Endothelial cell of umbilical vein (primary cell): Measurements from ENCODE around the gene GLI3. TPM values are rescaled to one million over a fixed set of nuclear protein-coding genes. Genes with fewer than 3 reads are reported as not detected.
A peak's percentile ranks its signal among the peaks of the same experiment; 100 is the strongest.

Experiments used
- BruUV-seq: library from RNA; stranded (reverse); fragments of 400-500 nt; replicated peaks from 2 replicates; lab custom pipeline; 2021; lab: Mats Ljungman, UMichigan
- CTCF ChIA-PET: fragments of 300-600, 350-600 bp; sonication (Branson Sonifier 250); formaldehyde crosslinking; loops from one replicate; lab custom pipeline; 2021; ENCODE audit warnings: antibody characterized with exemption, inconsistent platforms; lab: Charles Lee
- POLR2A ChIA-PET: fragments of 300-600, 350-600 bp; sonication (Branson Sonifier 250); formaldehyde crosslinking; loops from one replicate; lab custom pipeline; 2021; ENCODE audit warnings: antibody characterized with exemption, inconsistent platforms; lab: Charles Lee
- DNase-seq: peaks from one replicate; pipeline ENCODE4 v3.0.0-alpha.2; 2011; ENCODE audit warnings: low read depth, low spot score
- FAIRE-seq: peaks from 2 replicates; lab custom pipeline; 2011; peaks lifted over from hg19 to GRCh38; lab: Jason Lieb, UNC
- H2AFZ ChIP-seq: 2 replicates; pipeline ENCODE4 v1.6.0; 2012; ENCODE audit warnings: low read depth, low read length, control low read depth, inconsistent platforms
- H3K27ac ChIP-seq: 2 replicates; pipeline ENCODE4 v1.5.1; 2011; ENCODE audit warnings: low read depth, mild to moderate bottlenecking, control low read depth, low read length, moderate library complexity; ENCODE audit not compliant: insufficient read depth
- H3K27me3 ChIP-seq, 2 experiments: 2 replicates each; pipeline versions ENCODE4 v1.6.0 to v1.6.1; 2011; ENCODE audit warnings: low read length in 2 of 2, mixed read lengths in 1 of 2; ENCODE audit not compliant: control insufficient read depth in 2 of 2, insufficient read depth in 2 of 2
- H3K36me3 ChIP-seq, 2 experiments: 2 replicates in 1 of 2; 3 replicates in 1 of 2; pipeline ENCODE4 v1.5.1; 2011; ENCODE audit warnings: low read length in 2 of 2, mild to moderate bottlenecking in 1 of 2, moderate library complexity in 1 of 2; ENCODE audit not compliant: control insufficient read depth in 2 of 2, insufficient read depth in 2 of 2; ENCODE audit errors: extremely low read depth in 1 of 2
- H3K4me1 ChIP-seq: 3 replicates; pipeline ENCODE4 v1.5.1; 2011; ENCODE audit warnings: mild to moderate bottlenecking, low read length; ENCODE audit not compliant: control insufficient read depth, insufficient read depth; ENCODE audit errors: extremely low read depth
- H3K4me2 ChIP-seq: 2 replicates; pipeline ENCODE4 v1.6.1; 2011; ENCODE audit warnings: low read length, control low read depth, mixed read lengths; ENCODE audit not compliant: insufficient read depth
- H3K4me3 ChIP-seq, 3 experiments: fragments of 200-600 bp in 1 of 3; sonication (generic), shearing (Covaris generic) in 1 of 3; replicated peaks in 1 of 3; 2 replicates each; pipeline ENCODE4 v1.5.1; 2011 to 2016; ENCODE audit warnings: control low read depth in 3 of 3, low read length in 3 of 3, mild to moderate bottlenecking in 2 of 3, inconsistent platforms in 1 of 3, low read depth in 1 of 3, moderate library complexity in 1 of 3; ENCODE audit not compliant: insufficient read depth in 1 of 3
- H3K79me2 ChIP-seq: 2 replicates; pipeline ENCODE4 v1.6.0; 2012; ENCODE audit warnings: low read length, inconsistent platforms; ENCODE audit not compliant: control insufficient read depth, insufficient read depth
- H3K9ac ChIP-seq: replicated peaks from 2 replicates; pipeline ENCODE3; 2011; ENCODE audit warnings: low read length, control low read depth; ENCODE audit not compliant: insufficient read depth; ENCODE audit errors: extremely low read depth
- H3K9me1 ChIP-seq: replicated peaks from 3 replicates; pipeline ENCODE4 v1.6.0; 2011; ENCODE audit warnings: mild to moderate bottlenecking, low read length; ENCODE audit not compliant: control insufficient read depth, insufficient read depth; ENCODE audit errors: extremely low read depth
- H3K9me3 ChIP-seq: replicated peaks from 2 replicates; pipeline ENCODE4 v1.5.1; 2012; ENCODE audit warnings: low read length, inconsistent platforms; ENCODE audit not compliant: control insufficient read depth, insufficient read depth
- H4K20me1 ChIP-seq: replicated peaks from 2 replicates; pipeline ENCODE3; 2011; ENCODE audit warnings: mild to moderate bottlenecking, low read length; ENCODE audit not compliant: control insufficient read depth, insufficient read depth; ENCODE audit errors: extremely low read depth
- CTCF ChIP-seq, 2 donors: IDR thresholded peaks; 1 replicate in 1 of 2; 2 replicates in 1 of 2; pipeline ENCODE4 v1.5.1; 2011; ENCODE audit warnings: low read length in 2 of 2, mild to moderate bottlenecking in 2 of 2, moderate library complexity in 2 of 2, control low read depth in 1 of 2, inconsistent platforms in 1 of 2, low read depth in 1 of 2; ENCODE audit not compliant: insufficient read depth in 1 of 2; ENCODE audit errors: extremely low read depth in 1 of 2
- EZH2 ChIP-seq: IDR thresholded peaks from 2 replicates; pipeline ENCODE4 v1.6.1; 2012; ENCODE audit warnings: borderline replicate concordance, low read depth, mild to moderate bottlenecking, moderate library complexity, low read length, inconsistent platforms; ENCODE audit not compliant: severe bottlenecking
- FOS ChIP-seq: IDR thresholded peaks from 2 replicates; pipeline ENCODE4 v1.6.1; 2011; ENCODE audit warnings: mild to moderate bottlenecking, low read length, moderate library complexity, borderline replicate concordance; ENCODE audit not compliant: insufficient read depth
- GATA2 ChIP-seq: IDR thresholded peaks from 2 replicates; pipeline ENCODE4 v1.7.0; 2011; ENCODE audit warnings: low read depth, mild to moderate bottlenecking, moderate library complexity, mixed read lengths, low read length; ENCODE audit not compliant: insufficient read length, insufficient read depth
- JUN ChIP-seq: IDR thresholded peaks from 2 replicates; pipeline ENCODE4 v1.6.1; 2011; ENCODE audit warnings: borderline replicate concordance, low read depth; ENCODE audit not compliant: insufficient read length, insufficient read depth
- MAX ChIP-seq: IDR thresholded peaks from 2 replicates; pipeline ENCODE4 v1.6.1; 2011; ENCODE audit not compliant: insufficient read depth, insufficient read length
- MYC ChIP-seq: IDR thresholded peaks from one replicate; pipeline ENCODE4 v1.6.1; 2011; ENCODE audit warnings: mild to moderate bottlenecking, low read depth, low read length
- POLR2A ChIP-seq: IDR thresholded peaks from 2 replicates; pipeline ENCODE4 v1.6.1; 2012; ENCODE audit warnings: low read depth, mild to moderate bottlenecking, control low read depth, low read length
- POLR2AphosphoS5 ChIP-seq: IDR thresholded peaks from 2 replicates; pipeline ENCODE4 v1.6.1; 2012; ENCODE audit warnings: low read depth, mild to moderate bottlenecking, control low read depth, low read length, moderate library complexity; ENCODE audit not compliant: insufficient read depth
- dilution Hi-C: fragments of 300-500 bp; cut with MboI; formaldehyde crosslinking; loops from one replicate; pipeline ENCODE4 v1.15.0; 2019; ENCODE audit warnings: low sequenced_read_pairs; ENCODE audit not compliant: extremely low pct_ligation_motif_present
- intact Hi-C: fragments of 100-400 bp; cut with micrococcal nuclease; formaldehyde crosslinking; loops from one replicate; pipeline ENCODE4 v1.10.0; 2022
- polyA plus RNA-seq, 4 experiments: library from polyadenylated mRNA; depleted of rRNA in 3 of 4; stranded (reverse) in 3 of 4; unstranded in 1 of 4; fragments of >200 nt; gene quantifications; 2 replicates each; pipeline versions ENCODE4 v1.2.1 to v1.2.3, GENCODE V29; 2011 to 2012; ENCODE audit warnings: missing spikeins in 1 of 4
- total RNA-seq: library from RNA; stranded (reverse); gene quantifications from 2 replicates; pipeline ENCODE4 v1.2.3, GENCODE V29; 2021

The GLI3 gene
- total and polyA plus RNA-seq, 2 donors (not counting 3 experiments of a cell fraction or from before 2014, with no cell fraction given) = 6.0 to 24.9 TPM

- POLR2A ChIA-PET = interaction anchor here (0.6 kb wide), 1 partner anchor 283 kb away, joined by 3 read pairs; no protein-coding TSS in a partner anchor
- DNase-seq (peak; percentile 65), FAIRE-seq (no peak)
- no peaks in the 10 kb centered on the region for H3K79me2 ChIP-seq
- H3K27ac ChIP-seq = no peak overlapping the region
- no peaks in the 10 kb centered on the region for H3K36me3 ChIP-seq
- CTCF ChIA-PET = interaction anchor here (0.7 kb wide), 1 partner anchor 247 kb away, joined by 3 read pairs; no protein-coding TSS in a partner anchor
- intact Hi-C loops = no loop called here
- no peak overlapping the region for H2AFZ ChIP-seq
- TF ChIP-seq FOS (no peak), EZH2 (no peak), JUN (no peak), MYC (no peak), POLR2AphosphoS5 (no peak), MAX (no peak), GATA2 (no peak), CTCF (IDR thresholded peaks at IDR 0.05; ENCODE audit: extremely low read depth in 1 of 2, insufficient read depth in 1 of 2, low read depth in 1 of 2, low read length in 2 of 2) (no peak), POLR2A (no peak)
- H3K9me3 ChIP-seq = no peaks in the 10 kb centered on the region
- no peaks in the 10 kb centered on the region for H3K27me3 ChIP-seq
- no peak overlapping the region for H3K4me3 ChIP-seq
- dilution Hi-C loops = loop anchor here (25.0 kb wide), 1 partner anchor 239 kb away; no protein-coding TSS in a partner anchor
- no peak overlapping the region for H3K9ac ChIP-seq
- no peaks in the 10 kb centered on the region for H4K20me1 ChIP-seq
- no peak overlapping the region for H3K4me2 ChIP-seq
- peaks cover 11% of the 10 kb centered on the region for H3K4me1 ChIP-seq
- no TSS peak for BruUV-seq
- no peaks in the 10 kb centered on the region for H3K9me1 ChIP-seq
Observed at GRCh38 chr7:42226354-42226941, 10.6 kb downstream of the GLI3 start.
